Endodermal cell (in vitro differentiated cells): ENCODE results near the gene GHRH. TPM values are rescaled to one million over a fixed set of nuclear protein-coding genes. Genes with fewer than 3 reads are reported as not detected.
A peak's percentile ranks its signal among the peaks of the same experiment; 100 is the strongest.

Source experiments
- DNase-seq: peaks from one replicate; pipeline ENCODE4 v3.0.0-alpha.2; 2017
- H3K27ac ChIP-seq: 2 replicates; pipeline ENCODE4 v1.5.1; 2013; ENCODE audit warnings: mild to moderate bottlenecking, low read depth, low read length, moderate library complexity
- H3K27me3 ChIP-seq: 2 replicates; pipeline ENCODE4 v1.6.1; 2013; ENCODE audit warnings: mild to moderate bottlenecking, low read length, moderate library complexity; ENCODE audit not compliant: insufficient read depth, control insufficient read depth, poor library complexity, severe bottlenecking
- H3K36me3 ChIP-seq: 2 replicates; pipeline ENCODE4 v1.7.0; 2013; ENCODE audit warnings: mild to moderate bottlenecking, low read length, moderate library complexity; ENCODE audit not compliant: control insufficient read depth, insufficient read depth
- H3K4me1 ChIP-seq: one replicate; pipeline ENCODE4 v1.7.0; 2013; ENCODE audit warnings: low read length; ENCODE audit not compliant: control insufficient read depth, insufficient read depth
- H3K4me3 ChIP-seq: 2 replicates; pipeline ENCODE4 v1.5.1; 2013; ENCODE audit warnings: mild to moderate bottlenecking, low read length, moderate library complexity
- H3K9ac ChIP-seq: 2 replicates; pipeline ENCODE4 v1.6.1; 2013; ENCODE audit warnings: mild to moderate bottlenecking, low read length, moderate library complexity; ENCODE audit not compliant: poor library complexity, severe bottlenecking; ENCODE audit errors: extremely low read depth
- H3K9me3 ChIP-seq: 2 replicates; pipeline ENCODE4 v1.6.1; 2013; ENCODE audit warnings: mild to moderate bottlenecking, low read length, moderate library complexity; ENCODE audit not compliant: control insufficient read depth
- H3K27ac Mint-ChIP-seq: 2 replicates; pipeline ENCODE4 v1.8.0; 2020; ENCODE audit warnings: mixed read lengths
- H3K27me3 Mint-ChIP-seq: 2 replicates; pipeline ENCODE4 v1.8.0; 2021; ENCODE audit warnings: mild to moderate bottlenecking, mixed read lengths; ENCODE audit not compliant: insufficient read depth
- H3K36me3 Mint-ChIP-seq: 2 replicates; pipeline ENCODE4 v1.8.0; 2020; ENCODE audit warnings: low read depth, mixed read lengths
- H3K4me1 Mint-ChIP-seq: 2 replicates; pipeline ENCODE4 v1.8.0; 2020; ENCODE audit warnings: mixed read lengths
- H3K4me3 Mint-ChIP-seq: 2 replicates; pipeline ENCODE4 v1.8.0; 2020; ENCODE audit warnings: mild to moderate bottlenecking, moderate library complexity, mixed read lengths
- H3K9me3 Mint-ChIP-seq: 2 replicates; pipeline ENCODE4 v1.8.0; 2020; ENCODE audit warnings: mild to moderate bottlenecking, mixed read lengths
- WGBS, 2 experiments: methylation state at CpG; one replicate each; pipeline versions ENCODE4 v1.1.5 to v1.1.7; 2013; ENCODE audit warnings: missing lambda C conversion rate in 2 of 2, mixed read lengths in 1 of 2; ENCODE audit not compliant: insufficient coverage in 1 of 2, insufficient read length in 1 of 2; 5-methylcytosine and 5-hydroxymethylcytosine counted together
- total RNA-seq, 2 donors: library from RNA; stranded (reverse); fragmentation: NEBNext Ultra II Directional in 1 of 2; extraction: Animal tissue kit (Norgen Biotek cat#: 25700) in 1 of 2; gene quantifications; 2 replicates in 1 of 2; 3 replicates in 1 of 2; pipeline ENCODE4 v1.2.1, GENCODE V29; 2021
- TF ChIP-seq, protein P1 (sequence below): fragments of 200-600 bp; sonication (generic); conservative IDR thresholded peaks from 2 replicates; pipeline ENCODE4 v1.5.0; 2021; ENCODE audit warnings: antibody characterized with exemption, mild to moderate bottlenecking

Gene GHRH
- total RNA-seq, 2 donors from 2014 or later = not detected

DNA sequence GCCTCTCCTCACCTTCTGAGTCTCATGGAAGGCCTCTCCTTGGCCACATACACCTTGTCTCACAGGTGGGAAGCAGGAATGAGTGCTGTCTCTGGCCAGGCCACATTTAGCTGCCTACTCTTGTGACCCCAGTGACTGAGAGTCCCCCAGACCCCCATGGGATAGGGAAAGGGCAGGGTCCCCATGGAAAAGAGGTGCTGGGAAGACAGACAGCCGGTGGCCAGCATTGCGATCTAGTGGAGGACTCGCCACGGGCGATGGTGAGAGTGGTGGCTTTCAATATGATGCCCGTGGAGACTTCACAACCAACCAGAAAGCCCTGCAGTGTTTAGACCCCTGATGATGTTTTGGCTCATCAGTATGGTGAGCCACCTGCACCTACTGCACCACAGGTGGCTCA is 47.7 kb upstream of the GHRH start:
- Histone ChIP-seq H3K27me3 (no peaks in the 10 kb centered on the region), H3K4me3 (no peak overlapping the region), H3K9ac (no peak overlapping the region), H3K9me3 (no peaks in the 10 kb centered on the region), H3K36me3 (peaks cover 36% of the 10 kb centered on the region), H3K27ac (no peak overlapping the region), H3K4me1 (peaks cover 17% of the 10 kb centered on the region)
- no peak overlapping the region for H3K27ac Mint-ChIP-seq
- WGBS, 2 experiments = 92 to 98% methylated on average over 6 of the region's 6 CpGs
- peaks cover 43% of the 10 kb centered on the region for H3K36me3 Mint-ChIP-seq
- no peaks in the 10 kb centered on the region for H3K27me3 Mint-ChIP-seq
- no peak overlapping the region for H3K4me3 Mint-ChIP-seq
- TF ChIP-seq, protein P1, sequence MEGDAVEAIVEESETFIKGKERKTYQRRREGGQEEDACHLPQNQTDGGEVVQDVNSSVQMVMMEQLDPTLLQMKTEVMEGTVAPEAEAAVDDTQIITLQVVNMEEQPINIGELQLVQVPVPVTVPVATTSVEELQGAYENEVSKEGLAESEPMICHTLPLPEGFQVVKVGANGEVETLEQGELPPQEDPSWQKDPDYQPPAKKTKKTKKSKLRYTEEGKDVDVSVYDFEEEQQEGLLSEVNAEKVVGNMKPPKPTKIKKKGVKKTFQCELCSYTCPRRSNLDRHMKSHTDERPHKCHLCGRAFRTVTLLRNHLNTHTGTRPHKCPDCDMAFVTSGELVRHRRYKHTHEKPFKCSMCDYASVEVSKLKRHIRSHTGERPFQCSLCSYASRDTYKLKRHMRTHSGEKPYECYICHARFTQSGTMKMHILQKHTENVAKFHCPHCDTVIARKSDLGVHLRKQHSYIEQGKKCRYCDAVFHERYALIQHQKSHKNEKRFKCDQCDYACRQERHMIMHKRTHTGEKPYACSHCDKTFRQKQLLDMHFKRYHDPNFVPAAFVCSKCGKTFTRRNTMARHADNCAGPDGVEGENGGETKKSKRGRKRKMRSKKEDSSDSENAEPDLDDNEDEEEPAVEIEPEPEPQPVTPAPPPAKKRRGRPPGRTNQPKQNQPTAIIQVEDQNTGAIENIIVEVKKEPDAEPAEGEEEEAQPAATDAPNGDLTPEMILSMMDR = no peak
- DNase-seq = no peak
- no peaks in the 10 kb centered on the region for H3K9me3 Mint-ChIP-seq
- peaks cover 57% of the 10 kb centered on the region for H3K4me1 Mint-ChIP-seq

DNA sequence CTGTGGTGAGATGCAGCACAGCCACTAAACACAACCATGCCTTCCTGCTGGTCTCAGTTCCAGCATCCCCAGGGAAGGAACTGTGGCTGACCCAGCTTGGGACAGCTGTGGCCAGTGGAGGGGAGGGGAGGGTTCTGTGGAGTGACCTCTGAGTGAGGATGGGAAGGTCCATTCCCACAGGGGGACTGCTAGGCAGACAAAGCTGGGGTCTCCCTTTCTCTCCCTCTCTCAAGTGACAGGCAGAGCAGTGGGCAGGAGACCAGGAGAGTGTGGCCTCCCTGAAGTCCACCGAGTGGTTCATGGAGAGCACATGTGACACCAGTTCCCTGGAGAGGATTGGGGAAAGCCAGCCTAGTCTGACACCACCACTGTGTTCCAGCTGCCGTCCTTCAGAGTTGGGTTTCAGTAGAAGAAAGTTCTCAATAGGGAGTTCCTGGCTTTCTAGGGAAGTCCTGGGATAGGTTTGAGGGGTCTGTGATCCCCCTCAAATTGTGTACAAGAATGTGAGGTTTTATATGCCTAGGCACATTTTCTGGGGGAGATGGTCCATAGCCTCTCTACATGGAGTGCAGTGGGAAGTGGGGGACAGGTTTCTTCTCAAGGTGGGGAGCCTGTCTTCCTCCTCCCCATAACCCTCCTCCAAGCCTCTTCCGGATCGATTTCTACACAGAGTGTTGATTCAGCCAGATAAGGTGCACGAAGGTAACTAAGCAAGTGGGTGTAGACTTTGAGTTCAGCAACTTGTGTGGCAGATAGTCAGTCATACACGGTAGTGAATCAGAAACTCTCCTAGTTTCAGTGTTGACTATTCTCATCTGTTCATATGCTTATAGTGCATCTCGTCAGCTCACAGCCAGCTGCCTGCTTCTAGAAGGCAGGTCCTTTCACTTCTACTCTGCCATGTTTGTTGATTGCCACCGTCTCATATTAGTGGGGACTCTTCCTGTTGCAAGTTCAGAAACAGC is 46.8 kb upstream of the GHRH start:
- Mint-ChIP-seq H3K4me3 (no peak overlapping the region), H3K4me1 (peaks cover 49% of the 10 kb centered on the region), H3K36me3 (peaks cover 47% of the 10 kb centered on the region), H3K27ac (peak overlapping the region; percentile 55), H3K27me3 (no peaks in the 10 kb centered on the region), H3K9me3 (no peaks in the 10 kb centered on the region)
- no peak overlapping the region for H3K4me3 ChIP-seq
- WGBS, 2 experiments = 92 to 94% methylated on average over 4 to 8 of the region's 8 CpGs
- no peaks in the 10 kb centered on the region for H3K27me3 ChIP-seq
- DNase-seq = no peak
- H3K4me1 ChIP-seq = peaks cover 13% of the 10 kb centered on the region
- H3K27ac ChIP-seq = no peak overlapping the region
- TF ChIP-seq, protein P1 = no peak
- H3K9ac ChIP-seq = no peak overlapping the region
- peaks cover 41% of the 10 kb centered on the region for H3K36me3 ChIP-seq
- H3K9me3 ChIP-seq = no peaks in the 10 kb centered on the region

DNA sequence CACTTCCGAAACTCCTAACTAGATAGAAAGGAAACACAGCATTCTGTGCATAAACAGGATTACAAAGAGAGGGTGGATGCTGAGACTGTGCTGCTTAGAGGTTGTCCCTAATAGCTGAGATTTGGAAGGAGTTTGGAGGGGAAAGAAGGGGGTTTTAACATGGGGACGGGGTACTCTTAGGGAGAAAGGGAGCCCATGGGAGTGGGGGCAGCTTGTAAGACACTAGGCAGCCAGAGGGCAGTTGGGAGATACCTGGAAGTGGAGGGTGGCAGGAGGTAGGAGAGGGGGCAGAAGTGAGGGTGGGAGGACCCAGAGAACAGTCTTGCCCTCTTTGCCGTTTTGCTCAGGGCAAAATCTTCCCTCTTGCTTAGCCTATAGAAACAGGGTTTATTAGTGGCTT is 44.2 kb upstream of the GHRH start:
- no peaks in the 10 kb centered on the region for H3K9me3 ChIP-seq
- no peaks in the 10 kb centered on the region for H3K27me3 Mint-ChIP-seq

More for the DNA sequence above, 44.2 kb upstream of the GHRH start:
- H3K4me3 ChIP-seq = no peak overlapping the region
- H3K9ac ChIP-seq = no peak overlapping the region
- Mint-ChIP-seq H3K4me1 (peaks cover 40% of the 10 kb centered on the region), H3K27ac (peak overlapping the region; percentile 9), H3K4me3 (no peak overlapping the region), H3K36me3 (peaks cover 54% of the 10 kb centered on the region), H3K9me3 (no peaks in the 10 kb centered on the region)
- DNase-seq = no peak
- TF ChIP-seq, protein P1 = no peak
- H3K36me3 ChIP-seq = peaks cover 53% of the 10 kb centered on the region
- peaks cover 13% of the 10 kb centered on the region for H3K4me1 ChIP-seq
- WGBS, 2 experiments = 86 to 100% methylated on average over 1 to 3 of the region's 3 CpGs
- no peak overlapping the region for H3K27ac ChIP-seq
- H3K27me3 ChIP-seq = no peaks in the 10 kb centered on the region
